H9 (cell line): ENCODE measurements around the gene HEATR9. TPM values are rescaled to one million over a fixed set of nuclear protein-coding genes. Genes with fewer than 3 reads are reported as not detected.

Experiments
- DNase-seq: peaks from one replicate; pipeline ENCODE4 v3.0.0-alpha.2; 2017
- H2AFZ ChIP-seq: one replicate; pipeline ENCODE4 v1.6.1; 2013; ENCODE audit warnings: mild to moderate bottlenecking, low read length, control low read depth, moderate library complexity
- H2AK5ac ChIP-seq: 2 replicates; pipeline ENCODE4 v1.6.1; 2013; ENCODE audit warnings: low read length, control low read depth, mixed read lengths; ENCODE audit not compliant: insufficient read length
- H2BK120ac ChIP-seq: one replicate; pipeline ENCODE4 v1.6.1; 2013; ENCODE audit warnings: low read depth, mild to moderate bottlenecking, low read length, control low read depth, inconsistent platforms; ENCODE audit not compliant: poor library complexity, severe bottlenecking
- H2BK12ac ChIP-seq: 2 replicates; pipeline ENCODE4 v1.6.1; 2013; ENCODE audit warnings: low read length, control low read depth, mixed read lengths, low read depth; ENCODE audit not compliant: insufficient read length
- H2BK15ac ChIP-seq: 2 replicates; pipeline ENCODE4 v1.6.1; 2013; ENCODE audit warnings: low read depth, low read length, control low read depth
- H2BK20ac ChIP-seq: one replicate; pipeline ENCODE4 v1.6.1; 2013; ENCODE audit warnings: low read depth, mild to moderate bottlenecking, low read length, control low read depth, inconsistent platforms; ENCODE audit not compliant: poor library complexity, severe bottlenecking
- H2BK5ac ChIP-seq: 2 replicates; pipeline ENCODE4 v1.6.1; 2013; ENCODE audit warnings: low read length, control low read depth, mixed read lengths; ENCODE audit not compliant: insufficient read length
- H3K14ac ChIP-seq: 2 replicates; pipeline ENCODE4 v1.6.1; 2013; ENCODE audit warnings: low read length, control low read depth; ENCODE audit not compliant: insufficient read depth
- H3K18ac ChIP-seq: 2 replicates; pipeline ENCODE4 v1.6.1; 2013; ENCODE audit warnings: low read depth, mild to moderate bottlenecking, mixed read lengths, low read length, control low read depth; ENCODE audit not compliant: insufficient read length
- H3K23ac ChIP-seq: 2 replicates; pipeline ENCODE4 v1.6.1; 2013; ENCODE audit warnings: low read length, control low read depth, mixed read lengths, low read depth; ENCODE audit not compliant: insufficient read length
- H3K23me2 ChIP-seq: 2 replicates; pipeline ENCODE4 v1.6.1; 2013; ENCODE audit warnings: low read depth, mild to moderate bottlenecking, mixed read lengths, low read length, control low read depth; ENCODE audit not compliant: insufficient read length, poor library complexity, severe bottlenecking
- H3K27ac ChIP-seq: 2 replicates; pipeline ENCODE4 v1.5.1; 2013; ENCODE audit warnings: low read length, control low read depth, mixed read lengths, low read depth; ENCODE audit not compliant: insufficient read length
- H3K27me3 ChIP-seq: 2 replicates; pipeline ENCODE4 v1.6.1; 2013; ENCODE audit warnings: low read length, control low read depth, inconsistent platforms; ENCODE audit not compliant: insufficient read depth
- H3K4ac ChIP-seq: 2 replicates; pipeline ENCODE4 v1.6.1; 2013; ENCODE audit warnings: low read depth, mild to moderate bottlenecking, control low read depth, inconsistent platforms, low read length, moderate library complexity
- H3K4me1 ChIP-seq: 2 replicates; pipeline ENCODE4 v1.6.1; 2013; ENCODE audit warnings: low read length, control low read depth, inconsistent platforms; ENCODE audit not compliant: insufficient read depth
- H3K4me2 ChIP-seq: 2 replicates; pipeline ENCODE4 v1.6.1; 2013; ENCODE audit warnings: low read length, control low read depth, mixed read lengths; ENCODE audit not compliant: insufficient read length, insufficient read depth
- H3K56ac ChIP-seq: 2 replicates; pipeline ENCODE4 v1.6.1; 2013; ENCODE audit warnings: low read depth, mild to moderate bottlenecking, mixed read lengths, low read length, control low read depth; ENCODE audit not compliant: insufficient read length
- H3K79me1 ChIP-seq: 2 replicates; pipeline ENCODE4 v1.6.1; 2013; ENCODE audit warnings: low read depth, mild to moderate bottlenecking, moderate library complexity, low read length, control low read depth, inconsistent platforms; ENCODE audit not compliant: insufficient read depth, poor library complexity, severe bottlenecking
- H3K79me2 ChIP-seq: 2 replicates; pipeline ENCODE4 v1.6.1; 2013; ENCODE audit warnings: low read length, control low read depth, inconsistent platforms; ENCODE audit not compliant: insufficient read depth
- H3K9ac ChIP-seq: 2 replicates; pipeline ENCODE4 v1.6.1; 2013; ENCODE audit warnings: low read length, control low read depth, mixed read lengths; ENCODE audit not compliant: insufficient read length; ENCODE audit errors: extremely low read depth
- H3K9me3 ChIP-seq: one replicate; pipeline ENCODE4 v1.6.1; 2013; ENCODE audit warnings: low read depth, low read length, inconsistent platforms; ENCODE audit not compliant: control insufficient read depth
- H3T11ph ChIP-seq: one replicate; pipeline ENCODE4 v1.6.1; 2013; ENCODE audit warnings: mild to moderate bottlenecking, low read length, control low read depth, inconsistent platforms
- H4K20me1 ChIP-seq: one replicate; pipeline ENCODE4 v1.6.1; 2013; ENCODE audit not compliant: control insufficient read depth, insufficient read length, insufficient read depth
- H4K5ac ChIP-seq: 2 replicates; pipeline ENCODE4 v1.6.1; 2013; ENCODE audit warnings: low read depth, mild to moderate bottlenecking, mixed read lengths, low read length, control low read depth; ENCODE audit not compliant: insufficient read length
- H4K8ac ChIP-seq: replicated peaks from 2 replicates; pipeline ENCODE4 v1.6.1; 2013; ENCODE audit warnings: low read length, control low read depth, mixed read lengths, low read depth; ENCODE audit not compliant: insufficient read length
- H4K91ac ChIP-seq: 2 replicates; pipeline ENCODE4 v1.6.1; 2013; ENCODE audit warnings: low read depth, mild to moderate bottlenecking, moderate library complexity, mixed read lengths, low read length, control low read depth; ENCODE audit not compliant: insufficient read length
- H3K27ac Mint-ChIP-seq, 3 experiments: 2 replicates in 2 of 3; 3 replicates in 1 of 3; pipeline ENCODE4 v1.8.0; 2020 to 2021; ENCODE audit warnings: mixed read lengths in 3 of 3, mild to moderate bottlenecking in 1 of 3, moderate library complexity in 1 of 3
- H3K27me3 Mint-ChIP-seq: 2 replicates; pipeline ENCODE4 v1.8.0; 2021; ENCODE audit warnings: low read depth, mild to moderate bottlenecking, moderate library complexity, mixed read lengths
- H3K36me3 Mint-ChIP-seq, 3 experiments: 2 replicates in 2 of 3; 3 replicates in 1 of 3; pipeline ENCODE4 v1.8.0; 2020 to 2021; ENCODE audit warnings: low read depth in 3 of 3, mixed read lengths in 3 of 3; ENCODE audit not compliant: insufficient read depth in 1 of 3
- H3K4me1 Mint-ChIP-seq, 2 experiments: 2 replicates each; pipeline ENCODE4 v1.8.0; 2020; ENCODE audit warnings: mixed read lengths in 2 of 2
- H3K4me3 Mint-ChIP-seq, 2 experiments: 2 replicates in 1 of 2; 3 replicates in 1 of 2; pipeline ENCODE4 v1.8.0; 2020 to 2021; ENCODE audit warnings: mild to moderate bottlenecking in 2 of 2, mixed read lengths in 2 of 2, moderate library complexity in 1 of 2
- H3K9me3 Mint-ChIP-seq, 2 experiments: 2 replicates in 1 of 2; 3 replicates in 1 of 2; pipeline ENCODE4 v1.8.0; 2020; ENCODE audit warnings: mild to moderate bottlenecking in 2 of 2, mixed read lengths in 2 of 2, moderate library complexity in 1 of 2
- CTCF ChIP-seq: fragments of 200-600 bp; sonication (generic); conservative IDR thresholded peaks from 3 replicates; pipeline ENCODE4 v1.8.0; 2021; ENCODE audit warnings: antibody characterized with exemption, mild to moderate bottlenecking
- whole genome bisulfite sequencing: extraction: QIAGEN DNeasy Blood & Tissue Kit; methylation state at CpG from one replicate; pipeline ENCODE4 v1.1.7; 2013; ENCODE audit warnings: missing lambda C conversion rate, low lambda C conversion rate, mixed read lengths; ENCODE audit not compliant: insufficient read length; ENCODE audit errors: extremely low coverage; 5-methylcytosine and 5-hydroxymethylcytosine counted together
- total RNA-seq: library from RNA; stranded (reverse); gene quantifications from 2 replicates; pipeline ENCODE4 v1.2.1, GENCODE V29; 2021

HEATR9 gene
- total RNA-seq, 1 experiment from 2014 or later, result not detected

DNA sequence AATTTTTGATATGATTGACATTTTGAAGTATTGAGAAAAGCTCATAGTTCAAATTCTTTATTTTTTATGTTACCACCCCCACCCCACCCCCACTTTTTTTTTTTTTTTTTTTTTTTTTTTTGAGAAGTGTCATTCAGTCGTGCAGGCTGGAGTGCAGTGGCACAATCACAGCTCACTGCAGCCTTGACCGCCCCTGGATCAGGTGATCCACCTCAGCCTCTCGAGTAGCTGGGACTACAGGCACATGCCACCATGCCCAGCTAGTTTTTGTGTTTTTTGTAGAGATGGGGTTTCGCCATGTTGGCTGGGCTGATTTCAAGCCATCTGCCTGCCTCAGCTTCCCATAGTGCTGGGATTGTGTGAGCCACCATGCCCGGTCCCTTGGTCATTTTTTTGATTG, 52.0 kb downstream of the HEATR9 start:
- H3K14ac ChIP-seq, result no peak overlapping the region
- H3T11ph ChIP-seq, result no peak overlapping the region
- H3K9ac ChIP-seq, result no peak overlapping the region
- H3K23me2 ChIP-seq, result no peaks in the 10 kb centered on the region
- H2BK120ac ChIP-seq, result no peak overlapping the region
- no peak overlapping the region for H2BK12ac ChIP-seq
- no peak for TF ChIP-seq CTCF
- H2BK20ac ChIP-seq, result no peak overlapping the region
- H3K79me2 ChIP-seq, result peaks cover 23% of the 10 kb centered on the region; the same call in 1 of the 2 replicates
- Mint-ChIP-seq H3K27me3 (no peaks in the 10 kb centered on the region), H3K9me3 (no peaks in the 10 kb centered on the region), H3K36me3 (peaks cover 41 to 74% (median 58%) of the 10 kb centered on the region in 3 experiments; a peak in 6 of 7 replicates), H3K4me1 (peaks cover 13 to 20% of the 10 kb centered on the region in 2 experiments; a peak in 3 of 4 replicates), H3K4me3 (no peak overlapping the region), H3K27ac (no peak overlapping the region; a peak in 1 of 7 replicates)
- no peak overlapping the region for H2BK15ac ChIP-seq
- H3K79me1 ChIP-seq, result peaks cover 5% of the 10 kb centered on the region
- H3K4ac ChIP-seq, result no peak overlapping the region
- H3K23ac ChIP-seq, result no peak overlapping the region
- no peaks in the 10 kb centered on the region for H3K9me3 ChIP-seq
- H3K4me1 ChIP-seq, result peaks cover 2% of the 10 kb centered on the region; the same call in 1 of the 2 replicates
- no peaks in the 10 kb centered on the region for H4K20me1 ChIP-seq
- H4K8ac ChIP-seq, result no peak overlapping the region
- H3K4me2 ChIP-seq, result no peak overlapping the region
- H4K91ac ChIP-seq, result no peak overlapping the region
- no peak overlapping the region for H3K18ac ChIP-seq
- no peak overlapping the region for H3K56ac ChIP-seq
- no peak for DNase-seq
- H2AK5ac ChIP-seq, result no peak overlapping the region
- no peak overlapping the region for H2AFZ ChIP-seq
- no peaks in the 10 kb centered on the region for H3K27me3 ChIP-seq
- H3K27ac ChIP-seq, result no peak overlapping the region
- no CpG with 5 or more reads among the region's 5 CpGs for WGBS
- no peak overlapping the region for H4K5ac ChIP-seq
- no peak overlapping the region for H2BK5ac ChIP-seq
